HEK293 (cell line): ENCODE data around the gene SLC4A1AP.

Experiments used
- CTCF ChIP-seq: fragments of 450-650 bp; formaldehyde crosslinking; IDR thresholded peaks from 2 replicates; pipeline ENCODE4 v1.5.1; 2016; ENCODE audit warnings: missing biosample characterization, missing genetic modification characterization
- KLF8 ChIP-seq: fragments of 450-650 bp; formaldehyde crosslinking; IDR thresholded peaks from 2 replicates; pipeline ENCODE4 v1.5.1; 2016; ENCODE audit warnings: missing biosample characterization, missing genetic modification characterization
- ZNF76 ChIP-seq: fragments of 450-650 bp; formaldehyde crosslinking; IDR thresholded peaks from 2 replicates; pipeline ENCODE4; 2016; ENCODE audit warnings: low read depth, missing biosample characterization, missing genetic modification characterization, borderline replicate concordance

- TF ChIP-seq ZNF76 (tag by site-specific recombination), result no peak
- TF ChIP-seq KLF8 (tag by site-specific recombination), result no peak
- no peak for TF ChIP-seq CTCF (tag by site-specific recombination)
These were observed 65.5 kb downstream of the SLC4A1AP start for GRCh38 chr2:27729198-27729597.
